GM23248 (cell line): Measurements from ENCODE around the gene PLAAT2. TPM values are rescaled to one million over a fixed set of nuclear protein-coding genes. Genes with fewer than 3 reads are reported as not detected.

Experiments used
- DNase-seq: peaks from one replicate; pipeline ENCODE4 v3.0.0-alpha.2; 2015
- H2AFZ ChIP-seq: fragments of 200-600 bp; sonication (generic); 2 replicates; pipeline ENCODE4 v1.6.1; 2016; ENCODE audit warnings: antibody characterized with exemption
- H3F3A ChIP-seq: fragments of 200-600 bp; sonication (generic); 2 replicates; pipeline ENCODE4 v1.6.1; 2016; ENCODE audit warnings: mild to moderate bottlenecking, antibody characterized with exemption, mixed run types; ENCODE audit not compliant: insufficient read depth
- H3K27ac ChIP-seq: fragments of 200-600 bp; sonication (generic); 2 replicates; pipeline ENCODE4 v1.5.1; 2016; ENCODE audit warnings: mild to moderate bottlenecking
- H3K27me3 ChIP-seq: fragments of 200-600 bp; sonication (generic); replicated peaks from 2 replicates; pipeline ENCODE4 v1.6.1; 2016; ENCODE audit warnings: mild to moderate bottlenecking; ENCODE audit not compliant: insufficient read depth
- H3K36me3 ChIP-seq: fragments of 200-600 bp; sonication (generic); 2 replicates; pipeline ENCODE4 v1.6.1; 2016; ENCODE audit warnings: low read depth, mild to moderate bottlenecking
- H3K4me1 ChIP-seq: fragments of 200-600 bp; sonication (generic); 2 replicates; pipeline ENCODE4 v1.6.1; 2016; ENCODE audit warnings: mild to moderate bottlenecking; ENCODE audit not compliant: insufficient read depth
- H3K4me2 ChIP-seq: fragments of 200-600 bp; sonication (generic); one replicate; pipeline ENCODE4 v1.6.1; 2016; ENCODE audit warnings: mild to moderate bottlenecking; ENCODE audit not compliant: unreplicated experiment
- H3K4me3 ChIP-seq: fragments of 200-600 bp; sonication (generic); 2 replicates; pipeline ENCODE4 v1.5.1; 2016; ENCODE audit warnings: mild to moderate bottlenecking
- H3K79me2 ChIP-seq: fragments of 200-600 bp; sonication (generic); 2 replicates; pipeline ENCODE4 v1.6.1; 2016; ENCODE audit warnings: mild to moderate bottlenecking; ENCODE audit not compliant: insufficient read depth
- H3K9ac ChIP-seq: fragments of 200-600 bp; sonication (generic); 2 replicates; pipeline ENCODE4 v1.6.1; 2016; ENCODE audit warnings: mild to moderate bottlenecking
- H3K9me2 ChIP-seq: fragments of 200-600 bp; sonication (generic); 2 replicates; pipeline ENCODE4 v1.6.1; 2016; ENCODE audit warnings: mixed run types, mild to moderate bottlenecking, moderate library complexity; ENCODE audit not compliant: insufficient read depth
- H3K9me3 ChIP-seq: fragments of 200-600 bp; sonication (generic); one replicate; pipeline ENCODE4 v1.6.1; 2017; ENCODE audit warnings: low read depth
- H4K20me1 ChIP-seq: fragments of 200-600 bp; sonication (generic); 2 replicates; pipeline ENCODE4 v1.6.0; 2016; ENCODE audit not compliant: insufficient read depth
- EZH2 ChIP-seq: fragments of 200-600 bp; sonication (generic); IDR thresholded peaks from 2 replicates; pipeline ENCODE4 v1.6.1; 2018; ENCODE audit warnings: antibody characterized with exemption, mild to moderate bottlenecking; ENCODE audit not compliant: insufficient read depth, poor library complexity, severe bottlenecking
- EZH2phosphoT487 ChIP-seq: fragments of 200-600 bp; sonication (generic); IDR thresholded peaks from 2 replicates; pipeline ENCODE4 v1.6.1; 2018; ENCODE audit warnings: antibody characterized with exemption, moderate library complexity, mild to moderate bottlenecking, low read depth; ENCODE audit not compliant: insufficient read depth
- WGBS, 2 experiments: methylation state at CpG; one replicate each; pipeline ENCODE4 v1.1.6; 2015 to 2017; ENCODE audit warnings: low lambda C conversion rate in 2 of 2, low coverage in 1 of 2; ENCODE audit errors: missing lambda C conversion rate in 2 of 2; 5-methylcytosine and 5-hydroxymethylcytosine counted together
- in situ Hi-C: fragments of 300-500 bp; cut with MboI; formaldehyde crosslinking; loops from 2 replicates; pipeline ENCODE4 v1.15.0; 2020
- polyA plus RNA-seq: library from polyadenylated mRNA; unstranded; fragments of >200 nt; fragmentation: Nextera tagmentation; extraction: Ambion mirVana; gene quantifications from 2 replicates; pipeline ENCODE4 v1.2.1, GENCODE V29; 2016
- total RNA-seq: library from RNA; depleted of rRNA; stranded (reverse); fragments of >200 nt; shearing (Covaris generic); gene quantifications from 2 replicates; pipeline ENCODE4 v1.2.3, GENCODE V29; 2014

Gene PLAAT2
- total and polyA plus RNA-seq, 2 experiments from 2014 or later, result not detected

DNA sequence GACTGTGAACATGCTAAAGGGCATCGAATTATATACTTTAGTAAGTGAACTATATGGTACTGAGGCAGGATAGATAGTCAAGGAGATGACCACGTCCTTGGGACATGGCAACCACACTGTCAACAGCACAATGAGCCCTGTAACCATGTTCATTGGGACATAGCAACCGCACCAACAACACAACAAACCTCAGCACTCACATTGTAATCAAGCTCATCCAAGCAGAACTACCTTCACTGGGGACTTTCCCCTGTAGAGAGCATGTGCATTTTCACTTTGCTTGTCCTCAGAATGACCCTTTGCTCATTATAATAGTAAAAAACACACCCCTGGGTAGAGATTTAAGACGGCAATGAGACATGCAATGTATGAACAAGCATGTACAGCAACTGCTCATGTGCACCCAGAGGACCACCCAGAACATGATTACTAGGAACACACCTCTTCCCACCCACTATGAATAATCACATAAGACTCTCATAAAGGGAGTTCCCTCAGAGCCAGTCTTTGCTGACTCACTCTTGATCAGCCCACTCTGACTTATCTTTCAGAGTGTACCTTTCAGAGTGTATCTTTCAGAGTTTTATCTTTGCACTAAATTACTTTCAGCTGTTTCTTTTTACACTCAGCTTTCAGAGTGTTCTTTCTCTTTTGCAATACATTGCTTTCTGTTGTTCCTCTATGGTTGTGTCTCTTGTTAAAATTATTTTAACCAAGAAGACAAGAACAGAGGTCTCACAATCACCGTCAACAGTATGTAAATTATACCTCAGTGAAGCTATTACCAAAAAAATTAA is 4.1 kb upstream of the PLAAT2 start:
- H3K9me2 ChIP-seq, result no peaks in the 10 kb centered on the region
- no peaks in the 10 kb centered on the region for H3K27me3 ChIP-seq
- no peaks in the 10 kb centered on the region for H3K36me3 ChIP-seq
- peak overlapping the region; percentile 53 for H3K4me2 ChIP-seq
- TF ChIP-seq EZH2phosphoT487 (no peak), EZH2 (no peak)
- peak; percentile 90 for DNase-seq
- no peak overlapping the region for H2AFZ ChIP-seq
- no peaks in the 10 kb centered on the region for H4K20me1 ChIP-seq
- H3K9me3 ChIP-seq, result no peaks in the 10 kb centered on the region
- H3K27ac ChIP-seq, result peak overlapping the region; percentile 32; the same call in 1 of the 2 replicates
- H3K79me2 ChIP-seq, result no peaks in the 10 kb centered on the region
- no peak overlapping the region for H3K9ac ChIP-seq
- in situ Hi-C loops, result no loop called here
- peak overlapping the region; percentile 31; the same call in 1 of the 2 replicates for H3K4me3 ChIP-seq
- WGBS, 2 experiments, result 48 to 50% methylated on average over 5 of the region's 5 CpGs
- peaks cover 11% of the 10 kb centered on the region for H3K4me1 ChIP-seq
- H3F3A ChIP-seq, result peaks cover 13% of the 10 kb centered on the region; the same call in 1 of the 2 replicates

DNA sequence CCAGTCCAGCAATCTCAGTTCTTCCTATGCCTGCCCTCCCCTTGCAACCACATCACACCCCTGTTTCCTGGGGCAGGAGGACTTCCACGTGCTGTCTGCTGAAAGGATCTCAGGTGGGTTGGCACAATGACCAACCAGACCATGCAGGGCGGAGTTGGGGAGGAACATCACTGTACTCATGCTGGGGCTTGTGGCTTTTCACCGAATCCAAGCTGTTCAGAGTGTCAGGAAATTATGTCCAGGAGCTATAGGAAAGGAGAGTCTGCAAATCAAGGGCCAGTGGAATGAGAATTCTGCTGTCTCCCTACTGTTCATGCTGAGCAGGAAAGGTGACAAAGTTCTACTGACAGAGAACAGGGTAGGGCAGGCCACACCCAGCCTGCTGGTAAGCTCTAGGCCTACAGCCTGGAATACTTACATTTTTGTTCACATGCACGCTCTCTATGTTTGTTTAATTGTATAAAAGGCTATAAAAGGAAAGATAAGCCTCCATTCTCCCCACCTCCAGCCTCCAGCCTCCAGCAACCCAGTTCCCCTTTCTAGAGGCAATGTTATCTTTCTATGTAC is 1.7 kb upstream of the PLAAT2 start:
- no peak overlapping the region for H3K4me3 ChIP-seq
- 84 to 85% methylated on average over 4 of the region's 4 CpGs for WGBS, 2 experiments
- TF ChIP-seq EZH2phosphoT487, result no peak
- TF ChIP-seq EZH2, result no peak
- in situ Hi-C loops, result no loop called here
- H3K27me3 ChIP-seq, result 0 out of 2 replicates have a peak, but pooled peaks cover 5% of the 10 kb centered on the region
- H3K36me3 ChIP-seq, result no peaks in the 10 kb centered on the region
- no peak overlapping the region for H3K4me2 ChIP-seq
- DNase-seq, result no peak
- peaks cover 16% of the 10 kb centered on the region for H3K4me1 ChIP-seq
- H3F3A ChIP-seq, result peaks cover 13% of the 10 kb centered on the region; the same call in 1 of the 2 replicates
- H3K9me3 ChIP-seq, result no peaks in the 10 kb centered on the region
- no peak overlapping the region for H2AFZ ChIP-seq
- no peak overlapping the region for H3K27ac ChIP-seq
- H3K9me2 ChIP-seq, result no peaks in the 10 kb centered on the region
- no peak overlapping the region for H3K9ac ChIP-seq
- H3K79me2 ChIP-seq, result no peaks in the 10 kb centered on the region
- H4K20me1 ChIP-seq, result no peaks in the 10 kb centered on the region

DNA sequence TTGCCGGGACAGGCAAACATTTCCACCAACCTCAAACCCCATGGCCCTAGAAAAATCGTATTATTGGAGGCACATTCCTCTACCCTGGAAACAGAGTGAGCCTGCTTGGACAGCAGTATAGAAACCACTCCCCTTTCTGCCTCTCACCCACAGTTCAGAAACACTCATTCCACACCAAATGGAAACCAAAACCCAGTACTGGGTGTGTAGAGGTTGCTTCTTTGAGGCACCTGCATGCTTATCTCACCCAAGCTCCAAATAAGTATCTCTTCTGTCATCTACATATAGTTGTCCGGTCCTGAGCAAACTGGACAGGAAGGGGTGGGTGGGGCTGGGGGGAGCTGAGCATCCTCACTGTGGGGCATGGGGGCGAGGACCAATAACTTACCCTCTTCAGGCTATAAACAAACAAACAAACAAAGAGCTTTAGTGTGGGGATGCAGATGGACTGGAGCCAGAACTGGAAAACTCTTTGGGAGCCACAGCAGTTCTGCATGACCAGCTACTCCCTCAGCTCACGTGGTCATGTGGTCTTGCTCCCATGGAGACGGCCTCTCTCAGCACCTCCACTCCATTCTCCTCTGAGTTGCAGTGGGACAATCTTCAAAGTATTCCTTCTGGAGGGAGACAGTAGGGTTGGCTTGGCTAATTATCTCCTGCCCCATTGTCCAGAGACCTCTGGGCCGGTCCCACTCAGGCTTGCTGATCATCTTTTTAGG is 1.0 kb upstream of the PLAAT2 start:
- in situ Hi-C loops, result no loop called here

DNA sequence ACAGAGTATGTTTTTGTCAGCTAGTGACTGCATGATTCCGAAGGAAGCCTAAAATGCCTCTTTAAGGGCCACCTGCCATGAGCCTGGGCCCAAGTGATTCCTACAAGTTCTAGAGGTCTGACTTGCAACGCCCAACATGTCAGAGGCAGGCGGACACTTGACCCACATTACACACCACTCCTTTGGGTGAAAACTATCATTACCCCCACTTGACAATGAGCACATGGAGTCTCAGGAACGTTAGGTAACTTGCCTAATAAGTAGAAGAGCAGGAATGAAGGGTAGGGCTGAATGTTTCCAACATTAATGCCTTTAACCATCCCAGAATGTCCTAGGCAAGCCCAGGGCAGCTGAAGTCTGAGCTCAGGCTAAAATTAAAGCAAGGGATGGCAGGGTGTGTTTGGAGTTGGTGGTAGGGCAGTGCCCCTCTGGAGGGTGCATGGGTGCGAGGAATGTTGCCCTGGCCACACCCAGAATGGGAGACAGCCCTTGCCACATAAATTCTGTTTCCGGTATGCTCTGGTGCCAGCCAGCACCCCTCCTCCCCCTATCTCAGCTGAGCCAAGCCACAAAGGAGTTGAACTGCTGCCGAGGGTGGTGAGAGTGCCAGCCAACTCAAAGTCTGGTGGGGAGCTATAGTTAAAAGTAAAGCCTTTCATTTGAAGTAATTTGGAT is 2.5 kb downstream of the PLAAT2 start:
- Histone ChIP-seq H3K9me2 (no peaks in the 10 kb centered on the region), H3K9me3 (no peaks in the 10 kb centered on the region), H2AFZ (no peak overlapping the region), H3K27me3 (peaks cover 5% of the 10 kb centered on the region; the same call in 1 of the 2 replicates), H3K36me3 (no peaks in the 10 kb centered on the region), H3K9ac (no peak overlapping the region), H3K4me3 (no peak overlapping the region), H3F3A (no peaks in the 10 kb centered on the region), H4K20me1 (no peaks in the 10 kb centered on the region), H3K4me2 (no peak overlapping the region), H3K4me1 (peaks cover 5% of the 10 kb centered on the region; the same call in 1 of the 2 replicates), H3K27ac (no peak overlapping the region), H3K79me2 (no peaks in the 10 kb centered on the region)
- DNase-seq, result no peak
- WGBS, 2 experiments, result 37 to 47% methylated on average over 7 of the region's 7 CpGs
- TF ChIP-seq EZH2phosphoT487, result no peak
- no peak for TF ChIP-seq EZH2
- in situ Hi-C loops, result no loop called here

More for the DNA sequence above, 1.0 kb upstream of the PLAAT2 start:
- no peak for TF ChIP-seq EZH2
- no peak for TF ChIP-seq EZH2phosphoT487
- H3K36me3 ChIP-seq, result no peaks in the 10 kb centered on the region
- no peak overlapping the region for H3K27ac ChIP-seq
- H2AFZ ChIP-seq, result no peak overlapping the region
- H3K9me2 ChIP-seq, result no peaks in the 10 kb centered on the region
- peaks cover 16% of the 10 kb centered on the region for H3K4me1 ChIP-seq
- H3K27me3 ChIP-seq, result 0 out of 2 replicates have a peak, but pooled peaks cover 5% of the 10 kb centered on the region
- H4K20me1 ChIP-seq, result no peaks in the 10 kb centered on the region
- H3K4me2 ChIP-seq, result no peak overlapping the region
- H3K9ac ChIP-seq, result no peak overlapping the region
- no peak overlapping the region for H3K4me3 ChIP-seq
- no peaks in the 10 kb centered on the region for H3K9me3 ChIP-seq
- H3F3A ChIP-seq, result peaks cover 13% of the 10 kb centered on the region; the same call in 1 of the 2 replicates
- DNase-seq, result no peak
- no peaks in the 10 kb centered on the region for H3K79me2 ChIP-seq
- 70 to 71% methylated on average over 6 to 7 of the region's 7 CpGs for WGBS, 2 experiments
